ENCODE measurements around the gene FOXE1. TPM values are rescaled to one million over a fixed set of nuclear protein-coding genes. Genes with fewer than 3 reads are reported as not detected.

Gene FOXE1
- total RNA-seq: not detected

DNA sequence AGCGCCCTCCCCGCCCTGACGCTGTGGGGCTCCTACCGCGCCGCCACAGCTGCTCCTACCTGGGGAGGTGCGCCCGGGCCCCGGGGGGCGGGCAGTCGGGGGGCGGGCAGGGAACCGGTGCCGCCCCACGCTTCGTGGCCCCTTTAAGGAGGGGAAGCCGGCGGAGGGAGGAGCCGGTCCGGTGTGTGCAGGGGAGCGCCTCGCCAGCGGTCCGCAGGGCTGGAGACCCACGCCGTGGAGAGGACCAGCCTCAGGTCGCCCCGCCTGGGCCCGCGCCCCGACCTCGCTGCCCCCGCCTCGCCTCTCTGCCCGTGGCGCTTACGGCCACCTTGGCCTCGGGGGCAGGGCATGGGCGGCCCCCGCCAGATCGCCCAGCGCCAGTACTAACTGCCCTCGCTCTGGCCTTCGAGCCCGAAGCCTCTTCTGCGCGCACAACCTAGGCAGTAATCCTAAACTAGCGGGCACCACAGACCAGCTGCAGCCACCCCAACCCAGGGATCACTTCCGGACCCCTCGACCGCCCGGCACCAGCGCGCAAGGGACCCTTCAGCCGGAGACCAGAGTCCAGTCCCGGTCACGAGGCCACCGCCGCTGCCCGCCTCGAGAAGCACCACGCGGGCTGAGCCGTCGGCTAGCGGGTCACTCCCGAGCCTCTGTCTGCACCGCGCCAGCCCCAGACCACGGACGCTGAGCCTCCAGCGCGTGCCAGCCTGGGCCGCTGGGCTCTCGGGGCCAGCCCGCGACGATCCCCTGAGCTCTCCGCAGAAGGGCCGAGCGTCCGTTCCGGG, at the start of gene FOXE1:
Gene FOXE1 (plus strand): TSS at position 171 of the 788 bp plus-strand sequence. CDS start 689 bp downstream, outside the sequence.

Other genes starting within 250 kb of the FOXE1 start
- gene TSTD2, start 219.9 kb upstream of the FOXE1 start, total RNA-seq: 10 to 100 TPM; 12.3 to 13.8 TPM
- 10 to 100 TPM; 26.8 to 47.6 TPM for gene NCBP1, start 219.4 kb upstream of the FOXE1 start, total RNA-seq
- 1 to 10 TPM; 5.9 to 6.0 TPM for gene XPA, start 155.9 kb upstream of the FOXE1 start, total RNA-seq
- 10 to 100 TPM; 25.6 to 29.6 TPM for gene TRMO, start 69.3 kb downstream of the FOXE1 start, total RNA-seq
- not detected for gene HEMGN, start 84.9 kb downstream of the FOXE1 start, total RNA-seq
- gene ANP32B, start 130.1 kb downstream of the FOXE1 start, total RNA-seq: 10 to 100 TPM in 1 of 2 donors, 1 to 10 TPM in 1; 3.1 to 13.0 TPM
- gene NANS, start 203.5 kb downstream of the FOXE1 start, total RNA-seq: 100 to 1,000 TPM; 113 to 117 TPM